Measurements from ENCODE around the gene GREB1L. TPM values are rescaled to one million over a fixed set of nuclear protein-coding genes. Genes with fewer than 3 reads are reported as not detected.
A peak's percentile ranks its signal among the peaks of the same experiment; 100 is the strongest.

GREB1L gene
- total RNA-seq = 1 to 10 TPM in 1 of 2 donors, under 1 TPM in 1; 0.52 to 3.0 TPM

- ATAC-seq (peak; percentile 70), DNase-seq (peak; percentile 22 to 53 (median 29))
- 0 to 1% methylated on average over 14 to 57 of the region's 87 CpGs for WGBS, 2 donors
- intact Hi-C loops (cut with DNase I) = no loop called here
- TF ChIP-seq POLR2A (IDR thresholded peaks at IDR 0.05) (no peak), CTCF (IDR thresholded peaks at IDR 0.05) (peak in 2 of 7 experiments; percentile 7 to 34)
- Histone ChIP-seq H3K36me3 (replicated peaks in 1 of 2; ENCODE audit: insufficient read depth in 1 of 2, low read depth in 2 of 2) (no peaks in the 10 kb centered on the region), H3K4me1 (peaks cover 19% of the 10 kb centered on the region), H3K27me3 (peaks cover 0 to 11% of the 10 kb centered on the region in 2 donors), H3K9me3 (no peaks in the 10 kb centered on the region), H3K4me3 (peak within 1 kb of the TSS in 1 of 2 donors; percentile 49), H3K27ac (no peak within 1 kb of the TSS)
These were observed at the start of gene GREB1L for GRCh38 chr18:21242141-21242779. Gene GREB1L (plus strand): TSS chr18:21242232. CDS start chr18:21383519, 141,287 bp downstream.

- H3K27ac ChIP-seq = no peak overlapping the region
- DNase-seq (no peak), ATAC-seq (no peak)
- no peaks in the 10 kb centered on the region for H3K27me3 ChIP-seq
- no peak for TF ChIP-seq POLR2A (IDR thresholded peaks at IDR 0.05)
- no peak for TF ChIP-seq CTCF (IDR thresholded peaks at IDR 0.05)
- H3K36me3 ChIP-seq (replicated peaks in 1 of 2; ENCODE audit: insufficient read depth in 1 of 2, low read depth in 2 of 2) = no peaks in the 10 kb centered on the region
- H3K9me3 ChIP-seq = no peaks in the 10 kb centered on the region
- intact Hi-C loops (cut with DNase I) = loop anchor here (5.0 kb wide), 1 partner anchor 250 kb away; no protein-coding TSS in a partner anchor
- WGBS, 2 donors = 77 to 84% methylated on average over 5 of the region's 5 CpGs
- no peak overlapping the region for H3K4me3 ChIP-seq
- H3K4me1 ChIP-seq = no peaks in the 10 kb centered on the region
These were observed 49.8 kb upstream of the GREB1L start for GRCh38 chr18:21192308-21192624.

- H3K4me3 ChIP-seq = no peak overlapping the region
- intact Hi-C loops (cut with DNase I) = loop anchor here (5.0 kb wide), 1 partner anchor 247 kb away; no protein-coding TSS in a partner anchor
- WGBS, 2 donors = 3 to 9% methylated on average over 4 of the region's 4 CpGs
- no peaks in the 10 kb centered on the region for H3K36me3 ChIP-seq (replicated peaks in 1 of 2; ENCODE audit: insufficient read depth in 1 of 2, low read depth in 2 of 2)
- no peaks in the 10 kb centered on the region for H3K27me3 ChIP-seq
- no peak overlapping the region for H3K27ac ChIP-seq
- H3K9me3 ChIP-seq = no peaks in the 10 kb centered on the region
- TF ChIP-seq CTCF (IDR thresholded peaks at IDR 0.05) (peak; percentile 29 to 77 (median 75)), POLR2A (IDR thresholded peaks at IDR 0.05) (no peak)
- DNase-seq = no peak
- ATAC-seq = no peak
- H3K4me1 ChIP-seq = no peaks in the 10 kb centered on the region
These were observed 46.9 kb upstream of the GREB1L start for GRCh38 chr18:21194871-21195771.

- Histone ChIP-seq H3K36me3 (replicated peaks in 1 of 2; ENCODE audit: insufficient read depth in 1 of 2, low read depth in 2 of 2) (no peaks in the 10 kb centered on the region), H3K4me3 (no peak overlapping the region), H3K4me1 (no peaks in the 10 kb centered on the region), H3K27me3 (no peaks in the 10 kb centered on the region), H3K9me3 (no peaks in the 10 kb centered on the region), H3K27ac (no peak overlapping the region)
- no peak for DNase-seq
- TF ChIP-seq CTCF (IDR thresholded peaks at IDR 0.05) = no peak
- TF ChIP-seq POLR2A (IDR thresholded peaks at IDR 0.05) = no peak
- intact Hi-C loops (cut with DNase I) = no loop called here
- 45 to 52% methylated on average over 1 of the region's 1 CpG for WGBS, 2 donors
- no peak for ATAC-seq
These were observed 45.6 kb upstream of the GREB1L start for GRCh38 chr18:21196426-21196825.
